HuH-7.5 (cell line): ENCODE data around the gene MTMR2.
A peak's percentile ranks its signal among the peaks of the same experiment; 100 is the strongest.
"Not testable (repeated sequence)": the region's sequence is repeated elsewhere in the genome, so short reads cannot be mapped to it uniquely, and the experiment has no call there.

ENCODE experiments used
- DNase-seq: peaks from one replicate; pipeline ENCODE4 v3.0.0; 2011; ENCODE audit warnings: low spot score

The MTMR2 gene

GRCh38 chr11:95811052-95811451 lies 112.9 kb downstream of the MTMR2 start:
- not testable (repeated sequence) for DNase-seq

- DNase-seq, result not testable (repeated sequence)
These were observed 117.4 kb downstream of the MTMR2 start for GRCh38 chr11:95806464-95806863.

GRCh38 chr11:95805869-95806268 lies 118.0 kb downstream of the MTMR2 start:
- no peak for DNase-seq

- no peak for DNase-seq
These were observed 119.9 kb downstream of the MTMR2 start for GRCh38 chr11:95803973-95804372.

GRCh38 chr11:95802806-95803205 lies 121.1 kb downstream of the MTMR2 start:
- DNase-seq, result no peak

- DNase-seq, result no peak
These were observed 123.5 kb downstream of the MTMR2 start for GRCh38 chr11:95800438-95800837.

- no peak for DNase-seq
These were observed 124.4 kb downstream of the MTMR2 start for GRCh38 chr11:95799546-95799945.

GRCh38 chr11:95796501-95796900 lies 127.4 kb downstream of the MTMR2 start:
- no peak for DNase-seq

GRCh38 chr11:95795627-95796295 lies 128.1 kb downstream of the MTMR2 start:
- DNase-seq, result no peak

GRCh38 chr11:95794086-95794485 lies 129.8 kb downstream of the MTMR2 start:
- no peak for DNase-seq

GRCh38 chr11:95793116-95793515 lies 130.8 kb downstream of the MTMR2 start:
- DNase-seq, result no peak

- DNase-seq, result no peak
These were observed 131.2 kb downstream of the MTMR2 start for GRCh38 chr11:95792700-95793099.

- DNase-seq, result no peak
These were observed 131.7 kb downstream of the MTMR2 start for GRCh38 chr11:95792200-95792599.

GRCh38 chr11:95791709-95792033 lies 132.2 kb downstream of the MTMR2 start:
- no peak for DNase-seq

- DNase-seq, result no peak
These were observed 132.8 kb downstream of the MTMR2 start for GRCh38 chr11:95790933-95791708.

GRCh38 chr11:95790123-95790932 lies 133.6 kb downstream of the MTMR2 start, which contains the start of gene CEP57:
TSS of gene CEP57 (plus strand) at chr11:95790498. CDS start at chr11:95790699, 201 bp downstream.
- DNase-seq, result peak; percentile 57

GRCh38 chr11:95789506-95790122 lies 134.3 kb downstream of the MTMR2 start, which contains the start of gene FAM76B:
TSS of gene FAM76B (minus strand) at chr11:95789782. CDS start at chr11:95789478, 304 bp downstream.
- peak; percentile 45 for DNase-seq

GRCh38 chr11:95788921-95789505 lies 134.9 kb downstream of the MTMR2 start:
- DNase-seq, result no peak
